Measurements from ENCODE around the gene CCDC9B. TPM values are rescaled to one million over a fixed set of nuclear protein-coding genes. Genes with fewer than 3 reads are reported as not detected.
A peak's percentile ranks its signal among the peaks of the same experiment; 100 is the strongest.

Gene CCDC9B
- total RNA-seq, 1 donor = 23.9 TPM

GRCh38 chr15:40349163-40349562 is 8.4 kb upstream of the CCDC9B start:
- Histone ChIP-seq H3K4me2 (ENCODE audit: insufficient read depth, low read length) (no peak overlapping the region), H2AFZ (ENCODE audit: low read length) (no peak overlapping the region), H4K20me1 (ENCODE audit: insufficient read depth, low read length) (no peaks in the 10 kb centered on the region), H3K4me3 (ENCODE audit: insufficient read depth, low read length) (no peak overlapping the region), H3K4me1 (ENCODE audit: insufficient read depth, low read length) (peaks cover 7% of the 10 kb centered on the region), H3K27me3 (ENCODE audit: insufficient read depth, low read length) (no peaks in the 10 kb centered on the region), H3K36me3 (ENCODE audit: insufficient read depth, low read length) (no peaks in the 10 kb centered on the region), H3K27ac (ENCODE audit: low read depth, low read length) (no peak overlapping the region), H3K79me2 (ENCODE audit: insufficient read depth, low read length) (no peaks in the 10 kb centered on the region), H3K9me3 (ENCODE audit: low read depth, low read length) (no peaks in the 10 kb centered on the region)
- TF ChIP-seq CTCF (IDR thresholded peaks at IDR 0.05; ENCODE audit: extremely low read depth, low read depth, low read length) = no peak
- no peak for DNase-seq (ENCODE audit: insufficient read length, low spot score, missing footprints)

GRCh38 chr15:40348474-40348870 is 7.7 kb upstream of the CCDC9B start:
- TF ChIP-seq CTCF (IDR thresholded peaks at IDR 0.05; ENCODE audit: extremely low read depth, low read depth, low read length) = no peak
- no peaks in the 10 kb centered on the region for H3K27me3 ChIP-seq (ENCODE audit: insufficient read depth, low read length)
- DNase-seq (ENCODE audit: insufficient read length, low spot score, missing footprints) = no peak

GRCh38 chr15:40347559-40348473 is 7.1 kb upstream of the CCDC9B start:
- Histone ChIP-seq H3K9me3 (ENCODE audit: low read depth, low read length) (no peaks in the 10 kb centered on the region), H4K20me1 (ENCODE audit: insufficient read depth, low read length) (no peaks in the 10 kb centered on the region), H3K27ac (ENCODE audit: low read depth, low read length) (no peak overlapping the region), H2AFZ (ENCODE audit: low read length) (no peak overlapping the region), H3K4me2 (ENCODE audit: insufficient read depth, low read length) (no peak overlapping the region), H3K36me3 (ENCODE audit: insufficient read depth, low read length) (no peaks in the 10 kb centered on the region), H3K4me3 (ENCODE audit: insufficient read depth, low read length) (no peak overlapping the region), H3K4me1 (ENCODE audit: insufficient read depth, low read length) (peaks cover 17% of the 10 kb centered on the region), H3K79me2 (ENCODE audit: insufficient read depth, low read length) (no peaks in the 10 kb centered on the region), H3K27me3 (ENCODE audit: insufficient read depth, low read length) (no peaks in the 10 kb centered on the region)
- no peak for TF ChIP-seq CTCF (IDR thresholded peaks at IDR 0.05; ENCODE audit: extremely low read depth, low read depth, low read length)
- peak; percentile 81 for DNase-seq (ENCODE audit: insufficient read length, low spot score, missing footprints)

More at GRCh38 chr15:40348474-40348870, 7.7 kb upstream of the CCDC9B start:
- Histone ChIP-seq H3K36me3 (ENCODE audit: insufficient read depth, low read length) (no peaks in the 10 kb centered on the region), H3K79me2 (ENCODE audit: insufficient read depth, low read length) (no peaks in the 10 kb centered on the region), H3K27ac (ENCODE audit: low read depth, low read length) (no peak overlapping the region), H4K20me1 (ENCODE audit: insufficient read depth, low read length) (no peaks in the 10 kb centered on the region), H2AFZ (ENCODE audit: low read length) (no peak overlapping the region), H3K9me3 (ENCODE audit: low read depth, low read length) (no peaks in the 10 kb centered on the region), H3K4me2 (ENCODE audit: insufficient read depth, low read length) (no peak overlapping the region), H3K4me3 (ENCODE audit: insufficient read depth, low read length) (no peak overlapping the region), H3K4me1 (ENCODE audit: insufficient read depth, low read length) (peaks cover 10% of the 10 kb centered on the region)

All from osteoblast (primary cell).